Smooth muscle cell (in vitro differentiated cells): ENCODE data around the gene KSR2. TPM values are rescaled to one million over a fixed set of nuclear protein-coding genes. Genes with fewer than 3 reads are reported as not detected.

Experiments
- DNase-seq: peaks from one replicate; lab custom pipeline; 2025; ENCODE audit not compliant: unreplicated experiment; lab: John Stamatoyannopoulos, UW
- H2AFZ ChIP-seq: fragments of 200-600 bp; sonication (generic); 2 replicates; pipeline ENCODE4 v1.6.0; 2016; ENCODE audit warnings: antibody characterized with exemption, low read depth, mild to moderate bottlenecking
- H3F3A ChIP-seq: fragments of 200-600 bp; sonication (generic); 2 replicates; pipeline ENCODE4 v1.6.0; 2017; ENCODE audit warnings: antibody characterized with exemption, low read depth
- H3K27ac ChIP-seq: fragments of 200-600 bp; sonication (generic); 2 replicates; pipeline ENCODE4 v1.5.1; 2016; ENCODE audit warnings: low read depth, mild to moderate bottlenecking
- H3K27me3 ChIP-seq: fragments of 200-600 bp; sonication (generic); 2 replicates; pipeline ENCODE4 v1.6.1; 2016; ENCODE audit warnings: low read depth, mild to moderate bottlenecking
- H3K36me3 ChIP-seq: fragments of 200-600 bp; sonication (generic); 2 replicates; pipeline ENCODE4 v1.5.1; 2016; ENCODE audit warnings: low read depth
- H3K4me1 ChIP-seq: fragments of 200-600 bp; sonication (generic); 2 replicates; pipeline ENCODE4 v1.5.1; 2016; ENCODE audit warnings: low read depth
- H3K4me2 ChIP-seq: fragments of 200-600 bp; sonication (generic); 2 replicates; pipeline ENCODE4 v1.6.0; 2016; ENCODE audit warnings: mild to moderate bottlenecking
- H3K4me3 ChIP-seq: fragments of 200-600 bp; sonication (generic); 2 replicates; pipeline ENCODE4 v1.5.1; 2016; ENCODE audit warnings: mild to moderate bottlenecking
- H3K79me2 ChIP-seq: fragments of 200-600 bp; sonication (generic); 2 replicates; pipeline ENCODE4 v1.6.0; 2016; ENCODE audit warnings: low read depth, mild to moderate bottlenecking
- H3K9ac ChIP-seq: fragments of 200-600 bp; sonication (generic); 2 replicates; pipeline ENCODE4 v1.6.0; 2016; ENCODE audit warnings: low read depth
- H3K9me3 ChIP-seq: fragments of 200-600 bp; sonication (generic); replicated peaks from 2 replicates; pipeline ENCODE4 v1.5.1; 2016; ENCODE audit warnings: low read depth
- H4K20me1 ChIP-seq: fragments of 200-600 bp; sonication (generic); 2 replicates; pipeline ENCODE4 v1.6.0; 2016; ENCODE audit warnings: low read depth
- CTCF ChIP-seq: fragments of 200-600 bp; sonication (generic); IDR thresholded peaks from 2 replicates; pipeline ENCODE4 v1.5.1; 2017; ENCODE audit warnings: borderline replicate concordance, mild to moderate bottlenecking, antibody characterized with exemption; ENCODE audit not compliant: insufficient read depth, poor library complexity, severe bottlenecking
- WGBS: methylation state at CpG from one replicate; pipeline ENCODE4 v1.1.7; 2016; ENCODE audit warnings: low lambda C conversion rate; 5-methylcytosine and 5-hydroxymethylcytosine counted together
- polyA plus RNA-seq: library from polyadenylated mRNA; unstranded; fragments of >200 nt; fragmentation: Nextera tagmentation; extraction: Ambion mirVana; gene quantifications from 2 replicates; pipeline ENCODE4 v1.2.1, GENCODE V29; 2016
- total RNA-seq: library from RNA; depleted of rRNA; stranded (reverse); fragments of >200 nt; gene quantifications from 2 replicates; pipeline ENCODE4 v1.2.3, GENCODE V29; 2014

KSR2 gene
- total and polyA plus RNA-seq, 2 experiments from 2014 or later = 0.04 TPM; not detected in 1

GRCh38 chr12:117574655-117575054 is 394.1 kb downstream of the KSR2 start:
- TF ChIP-seq CTCF = no peak

GRCh38 chr12:117572755-117573154 is 396.0 kb downstream of the KSR2 start:
- no peak overlapping the region for H3K27ac ChIP-seq
- H3F3A ChIP-seq = no peaks in the 10 kb centered on the region
- no peaks in the 10 kb centered on the region for H3K9me3 ChIP-seq
- 91% methylated on average over 4 of the region's 4 CpGs for WGBS
- H3K4me3 ChIP-seq = no peak overlapping the region
- H3K36me3 ChIP-seq = no peaks in the 10 kb centered on the region
- DNase-seq = no peak
- no peaks in the 10 kb centered on the region for H3K79me2 ChIP-seq
- H3K4me1 ChIP-seq = no peaks in the 10 kb centered on the region
- no peak for TF ChIP-seq CTCF
- H3K27me3 ChIP-seq = no peaks in the 10 kb centered on the region
- H4K20me1 ChIP-seq = no peaks in the 10 kb centered on the region
- no peak overlapping the region for H2AFZ ChIP-seq
- H3K4me2 ChIP-seq = no peak overlapping the region
- H3K9ac ChIP-seq = no peak overlapping the region

More at GRCh38 chr12:117574655-117575054, 394.1 kb downstream of the KSR2 start:
- no peak overlapping the region for H3K9ac ChIP-seq
- no peaks in the 10 kb centered on the region for H3K36me3 ChIP-seq
- no peak overlapping the region for H3K27ac ChIP-seq
- H3K4me2 ChIP-seq = no peak overlapping the region
- H3F3A ChIP-seq = no peaks in the 10 kb centered on the region
- H3K4me3 ChIP-seq = no peak overlapping the region
- H3K9me3 ChIP-seq = no peaks in the 10 kb centered on the region
- no peaks in the 10 kb centered on the region for H4K20me1 ChIP-seq
- H3K4me1 ChIP-seq = no peaks in the 10 kb centered on the region
- no peak for DNase-seq
- H3K79me2 ChIP-seq = no peaks in the 10 kb centered on the region
- no peaks in the 10 kb centered on the region for H3K27me3 ChIP-seq
- WGBS = 88% methylated on average over 2 of the region's 2 CpGs
- no peak overlapping the region for H2AFZ ChIP-seq

GRCh38 chr12:117571321-117571720 is 397.5 kb downstream of the KSR2 start:
- Histone ChIP-seq H3K79me2 (no peaks in the 10 kb centered on the region), H3K9ac (no peak overlapping the region), H3K9me3 (no peaks in the 10 kb centered on the region), H4K20me1 (no peaks in the 10 kb centered on the region), H3K4me3 (no peak overlapping the region), H2AFZ (no peak overlapping the region), H3K27me3 (no peaks in the 10 kb centered on the region), H3K4me2 (no peak overlapping the region), H3F3A (no peaks in the 10 kb centered on the region), H3K4me1 (no peaks in the 10 kb centered on the region), H3K36me3 (no peaks in the 10 kb centered on the region), H3K27ac (no peak overlapping the region)
- 93% methylated on average over 3 of the region's 3 CpGs for WGBS
- TF ChIP-seq CTCF = no peak
- no peak for DNase-seq

- no peaks in the 10 kb centered on the region for H3K27me3 ChIP-seq
- H4K20me1 ChIP-seq = no peaks in the 10 kb centered on the region
- H3K79me2 ChIP-seq = no peaks in the 10 kb centered on the region
- WGBS = 88% methylated on average over 6 of the region's 6 CpGs
- no peaks in the 10 kb centered on the region for H3F3A ChIP-seq
- no peak overlapping the region for H3K4me2 ChIP-seq
- H3K9me3 ChIP-seq = no peaks in the 10 kb centered on the region
- TF ChIP-seq CTCF = no peak
- H2AFZ ChIP-seq = no peak overlapping the region
- no peak overlapping the region for H3K4me3 ChIP-seq
- DNase-seq = no peak
- H3K27ac ChIP-seq = no peak overlapping the region
- H3K36me3 ChIP-seq = no peaks in the 10 kb centered on the region
- H3K4me1 ChIP-seq = no peaks in the 10 kb centered on the region
- no peak overlapping the region for H3K9ac ChIP-seq
These were observed 398.2 kb downstream of the KSR2 start for GRCh38 chr12:117570608-117571007.
